ENCODE results near the gene ZNF525. TPM values are rescaled to one million over a fixed set of nuclear protein-coding genes. Genes with fewer than 3 reads are reported as not detected.
"Not testable (repeated sequence)": the region's sequence is repeated elsewhere in the genome, so short reads cannot be mapped to it uniquely, and the experiment has no call there.

ZNF525 gene
- not detected for polyA plus RNA-seq (2012; ENCODE audit: insufficient read depth, insufficient read length)

DNA sequence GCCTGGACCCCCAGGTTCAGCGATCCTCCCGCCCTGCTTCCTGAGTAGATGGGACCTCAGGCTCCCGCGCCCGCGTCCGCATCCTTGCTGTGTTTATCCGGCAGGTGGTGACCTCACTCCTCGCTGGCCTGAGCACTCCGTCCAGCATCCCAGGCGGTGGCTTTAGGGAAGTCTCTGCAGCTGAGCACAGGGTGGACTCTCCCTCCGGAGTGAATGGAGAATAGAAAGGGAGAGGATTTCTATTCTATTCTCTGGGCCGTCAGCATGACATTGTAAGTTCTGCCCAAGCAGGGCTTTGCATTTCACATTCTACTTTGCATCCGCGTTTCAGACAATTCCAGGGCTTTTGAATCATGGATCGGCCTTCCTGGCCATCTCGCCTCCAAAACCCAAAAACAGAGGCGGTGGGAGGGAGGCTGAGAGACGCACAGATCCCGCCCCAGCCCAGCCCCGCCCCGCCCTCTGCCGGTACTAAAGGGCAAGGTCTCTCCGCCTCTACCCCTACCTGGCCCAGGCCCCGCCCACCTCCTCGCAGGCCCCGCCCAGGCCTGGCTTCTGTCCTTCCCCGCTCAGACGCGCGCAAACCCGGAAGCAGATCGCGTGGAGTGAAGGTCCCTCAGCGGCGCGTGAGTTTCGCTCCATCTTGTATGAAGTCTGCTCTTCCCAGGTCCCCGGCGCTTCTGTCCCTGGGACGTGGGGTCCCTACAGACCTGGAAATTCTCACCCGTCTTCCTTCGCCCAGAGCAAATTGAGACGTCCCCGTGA, at the start of gene ZNF525:
TSS of gene ZNF525 (plus strand) at position 572 of the 765 bp plus-strand sequence. CDS start 6,577 bp downstream, outside the sequence.
- peak; percentile 71 for DNase-seq (ENCODE audit: low read depth, low spot score)
- H3K4me3 ChIP-seq (ENCODE audit: low read length) = peak within 1 kb of the TSS; percentile 62

DNA sequence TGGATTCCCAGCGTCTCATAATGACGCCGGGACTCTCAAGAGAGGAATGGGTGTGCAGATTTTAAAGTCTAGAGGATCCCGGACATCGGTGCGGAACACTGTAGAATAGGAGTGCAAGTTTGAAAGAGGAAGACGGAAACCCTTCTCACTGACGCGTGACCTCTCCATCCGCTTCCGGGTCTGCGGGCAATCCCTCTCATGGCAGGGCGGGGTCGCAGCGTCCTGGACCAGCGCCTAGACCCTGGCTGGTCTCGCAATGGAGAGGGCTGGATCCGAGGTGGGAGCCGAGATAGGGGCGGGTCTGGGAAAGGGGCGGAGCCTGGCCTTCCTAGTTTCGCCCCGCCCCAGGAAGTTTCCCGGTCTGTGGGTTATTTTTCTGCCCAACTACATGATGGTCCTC, 36.5 kb upstream of the ZNF525 start:
- H3K4me3 ChIP-seq (ENCODE audit: low read length) = no peak overlapping the region

DNA sequence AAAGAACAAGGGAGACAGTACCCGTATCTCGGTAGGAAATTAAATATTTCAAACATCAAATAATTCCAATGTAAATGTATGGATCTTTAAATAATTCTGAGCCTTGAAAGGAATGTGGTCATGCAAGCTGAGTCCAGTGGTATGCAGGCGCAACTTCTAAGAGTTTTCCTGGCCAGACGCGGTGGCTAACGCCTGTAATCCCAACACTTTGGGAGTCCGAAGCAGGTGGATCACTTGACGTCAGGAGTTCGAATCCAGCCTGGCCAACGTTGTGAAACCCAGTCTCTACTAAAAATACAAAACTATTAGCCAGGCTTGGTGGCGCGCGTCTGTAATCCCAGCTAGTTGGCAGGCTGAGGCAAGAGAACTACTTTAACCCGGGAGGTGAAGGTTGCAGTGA, 33.0 kb upstream of the ZNF525 start:
- DNase-seq (ENCODE audit: low read depth, low spot score) = no peak
- no peak overlapping the region for H3K4me3 ChIP-seq (ENCODE audit: low read length)

More for the DNA sequence above, 36.5 kb upstream of the ZNF525 start:
- DNase-seq (ENCODE audit: low read depth, low spot score) = no peak

DNA sequence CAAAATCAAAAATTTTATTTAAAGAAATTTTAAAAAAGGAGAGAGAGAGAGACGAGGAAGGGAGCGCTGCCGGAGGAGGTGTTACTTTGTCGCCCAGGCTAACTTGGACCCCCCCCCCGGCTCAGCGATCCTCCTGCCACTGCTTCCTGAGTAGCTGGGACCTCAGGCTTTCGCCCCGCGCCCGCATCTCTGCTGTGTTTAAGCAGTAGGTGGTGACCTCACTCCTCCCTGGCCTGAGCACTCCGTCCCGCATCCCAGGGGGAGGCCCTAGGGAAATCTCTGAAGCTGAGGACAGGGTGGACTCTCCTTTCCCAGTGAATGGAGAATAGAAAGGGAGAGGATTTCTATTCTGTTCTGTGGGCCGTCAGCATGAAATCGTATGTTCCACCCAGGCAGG, 32.4 kb upstream of the ZNF525 start:
- no peak for DNase-seq (ENCODE audit: low read depth, low spot score)
- peak overlapping the region; percentile 77 for H3K4me3 ChIP-seq (ENCODE audit: low read length)

DNA sequence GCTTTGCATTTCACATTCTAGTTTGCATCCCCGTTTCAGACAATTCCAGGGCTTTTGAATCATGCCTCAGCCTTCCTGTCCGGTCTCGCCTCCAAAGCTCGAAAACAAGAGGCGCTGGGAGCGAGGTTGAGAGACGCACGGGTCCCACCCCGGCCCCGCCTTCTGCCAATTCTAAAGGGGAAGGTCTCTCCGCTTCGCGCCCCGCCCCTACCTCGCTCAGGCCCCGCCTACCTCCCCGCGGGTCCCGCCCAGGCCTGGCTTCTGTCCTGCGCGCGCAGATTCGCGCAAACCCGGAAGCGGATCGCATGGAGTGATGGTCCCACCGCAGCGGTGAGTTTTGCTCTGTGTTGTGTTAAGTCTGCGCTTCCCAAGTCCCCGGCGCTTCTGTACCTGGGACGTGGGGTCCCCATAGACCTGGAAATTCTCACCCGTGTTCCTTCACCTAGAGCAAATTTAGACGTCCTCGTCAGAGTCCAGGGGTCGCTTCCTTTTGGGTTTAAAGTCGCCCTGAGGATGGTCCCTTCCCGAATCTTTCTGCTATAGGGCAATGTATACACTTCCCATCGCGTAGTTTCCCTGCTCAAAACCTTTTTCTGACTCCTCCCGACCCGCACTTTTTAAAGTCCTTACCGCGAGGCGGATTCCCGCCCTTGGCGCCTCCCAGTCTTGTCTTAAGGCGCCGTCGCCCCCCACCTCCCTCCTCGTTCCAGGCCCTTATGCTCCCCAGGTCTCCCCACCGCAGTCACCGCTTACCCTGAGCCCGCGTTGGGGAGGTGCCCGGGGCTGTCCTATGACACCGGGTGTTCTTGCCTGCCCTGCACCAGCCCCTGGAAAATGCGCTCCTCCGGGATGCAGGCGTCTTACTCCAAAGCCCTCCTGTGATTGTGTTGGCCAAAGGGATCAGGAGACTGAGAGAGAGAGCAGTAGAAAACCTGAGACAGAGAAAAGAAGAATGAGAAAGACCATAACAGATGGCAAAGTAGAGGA, 31.7 kb upstream of the ZNF525 start, which contains the start of gene ZNF845:
TSS of gene ZNF845 (plus strand) at position 287 of the 987 bp plus-strand sequence. CDS start 7,559 bp downstream, outside the sequence.
- peak; percentile 64 for DNase-seq (ENCODE audit: low read depth, low spot score)
- H3K4me3 ChIP-seq (ENCODE audit: low read length) = peak within 1 kb of the TSS; percentile 77

DNA sequence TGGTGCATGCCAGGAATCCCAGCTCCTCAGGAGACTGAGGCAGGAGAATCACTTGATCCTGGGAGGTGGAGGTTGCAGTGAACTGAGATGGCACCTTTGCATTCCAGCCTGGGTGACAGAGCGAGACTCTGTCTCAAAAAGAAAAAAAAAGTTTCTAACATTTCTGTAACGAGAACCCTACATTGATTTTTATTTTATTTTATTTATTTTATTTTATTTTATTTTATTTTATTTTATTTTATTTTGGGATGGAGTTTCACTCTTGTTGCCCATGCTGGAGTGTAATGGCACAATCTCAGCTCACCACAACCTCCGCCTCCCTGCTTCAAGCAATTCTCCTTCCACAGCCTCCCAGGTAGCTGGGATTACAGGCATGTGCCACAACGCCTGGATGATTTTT, 21.1 kb upstream of the ZNF525 start:
- not testable (repeated sequence) for DNase-seq (ENCODE audit: low read depth, low spot score); H3K4me3 ChIP-seq (ENCODE audit: low read length)

DNA sequence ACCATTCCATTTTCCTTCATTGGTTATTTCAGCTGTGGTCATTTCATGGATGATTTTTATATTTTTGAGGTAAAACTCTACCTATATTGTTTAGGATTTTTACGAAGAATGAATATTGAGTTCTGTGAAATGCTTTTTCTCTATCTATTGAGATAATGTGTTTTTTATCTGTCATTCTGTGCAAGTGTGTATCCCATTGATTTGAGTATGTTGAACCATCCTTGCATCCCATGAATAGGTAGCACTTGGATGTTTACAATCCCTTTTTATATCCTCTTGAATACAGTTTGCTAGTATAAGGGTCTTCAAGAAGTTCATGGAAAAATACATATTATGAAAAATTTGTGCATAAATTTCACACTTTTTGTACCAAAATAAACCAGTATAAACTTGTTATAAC, 9.8 kb upstream of the ZNF525 start:
- DNase-seq (ENCODE audit: low read depth, low spot score) = no peak
- H3K4me3 ChIP-seq (ENCODE audit: low read length) = no peak overlapping the region

DNA sequence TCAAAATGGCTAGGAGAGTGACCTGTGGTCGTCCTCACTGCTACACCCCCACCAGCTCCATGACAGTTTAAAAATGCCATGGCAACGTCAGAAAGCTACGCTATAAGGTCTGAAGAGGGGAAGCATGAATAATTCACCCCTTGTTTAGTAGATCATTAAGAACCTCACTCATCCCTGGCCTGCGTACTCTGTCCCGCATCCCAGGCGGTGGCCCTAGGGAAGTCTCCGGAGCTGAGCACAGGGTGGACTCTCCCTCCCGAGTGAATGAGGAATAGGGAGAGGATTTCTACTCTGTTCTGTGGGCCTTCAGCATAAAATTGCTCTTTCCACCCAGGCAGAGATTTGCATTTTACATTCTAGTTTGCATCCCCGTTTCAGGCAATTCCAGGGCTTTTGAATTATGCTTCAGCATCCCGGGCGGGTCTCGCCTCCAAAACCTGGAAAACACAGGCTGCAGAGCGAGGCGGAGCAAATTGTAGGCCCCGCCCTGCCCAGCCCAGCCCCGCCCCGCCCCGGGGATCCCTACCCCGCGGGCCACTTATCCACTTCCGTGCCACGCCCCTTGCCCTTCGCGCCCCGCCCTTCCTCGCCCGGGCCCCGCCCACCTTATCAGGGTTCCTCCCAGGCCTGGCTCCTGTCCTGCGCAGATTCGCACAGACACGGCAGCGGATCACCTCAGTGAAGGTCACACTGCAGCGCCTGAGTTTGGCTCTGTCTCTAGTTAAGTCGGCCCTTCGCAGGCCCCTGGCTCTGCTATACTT, 7.5 kb upstream of the ZNF525 start:
- H3K4me3 ChIP-seq (ENCODE audit: low read length) = no peak overlapping the region
- DNase-seq (ENCODE audit: low read depth, low spot score) = no peak

DNA sequence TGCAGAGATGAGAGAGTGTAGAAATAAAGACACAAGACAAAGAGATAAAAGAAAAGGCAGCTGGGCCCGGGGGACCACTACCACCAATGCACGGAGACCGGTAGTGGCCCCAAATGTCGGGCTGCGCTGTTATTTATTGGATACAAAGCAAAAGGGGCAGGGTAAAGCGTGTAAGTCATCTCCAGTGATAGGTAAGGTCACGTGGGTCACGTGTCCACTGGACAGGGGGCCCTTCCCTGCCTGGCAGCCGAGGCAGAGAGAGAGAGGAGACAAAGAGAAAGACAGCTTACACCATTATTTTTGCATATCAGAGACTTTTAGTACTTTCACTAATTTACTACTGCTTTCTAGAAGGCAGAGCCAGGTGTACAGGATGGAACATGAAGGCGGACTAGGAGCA, 5.4 kb upstream of the ZNF525 start:
- not testable (repeated sequence) for H3K4me3 ChIP-seq (ENCODE audit: low read length); DNase-seq (ENCODE audit: low read depth, low spot score)

DNA sequence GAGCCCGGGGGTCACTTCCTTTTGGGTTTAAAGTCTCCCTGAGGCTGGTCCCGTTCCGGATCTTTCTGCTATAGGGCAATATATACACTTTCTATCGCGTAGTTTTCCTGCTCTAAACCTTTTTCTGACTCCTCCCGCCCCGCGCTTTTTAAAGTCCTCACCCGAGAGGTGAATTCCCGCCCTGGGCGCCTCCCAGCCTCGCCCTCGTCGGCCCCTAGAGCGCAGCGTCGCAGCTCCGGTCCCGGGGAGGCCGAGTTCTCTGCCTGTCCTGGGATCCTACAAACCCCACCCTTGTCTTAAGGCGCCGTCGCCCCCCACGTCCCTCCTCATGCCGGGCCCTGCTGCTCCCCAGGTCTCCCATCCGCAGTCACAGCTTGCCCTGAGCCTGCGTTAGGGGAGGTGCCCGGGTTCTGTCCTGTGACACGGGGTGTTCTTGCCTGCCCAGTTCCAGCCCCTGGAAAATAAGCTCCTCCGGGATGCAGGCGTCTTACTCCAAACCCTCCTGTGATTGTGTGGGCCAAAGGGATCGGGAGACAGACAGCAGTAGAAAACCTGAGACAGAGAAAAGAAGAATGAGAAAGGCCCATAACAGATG, 491 bp downstream of the ZNF525 start:
- peak overlapping the region; percentile 62 for H3K4me3 ChIP-seq (ENCODE audit: low read length)
- no peak for DNase-seq (ENCODE audit: low read depth, low spot score)

DNA sequence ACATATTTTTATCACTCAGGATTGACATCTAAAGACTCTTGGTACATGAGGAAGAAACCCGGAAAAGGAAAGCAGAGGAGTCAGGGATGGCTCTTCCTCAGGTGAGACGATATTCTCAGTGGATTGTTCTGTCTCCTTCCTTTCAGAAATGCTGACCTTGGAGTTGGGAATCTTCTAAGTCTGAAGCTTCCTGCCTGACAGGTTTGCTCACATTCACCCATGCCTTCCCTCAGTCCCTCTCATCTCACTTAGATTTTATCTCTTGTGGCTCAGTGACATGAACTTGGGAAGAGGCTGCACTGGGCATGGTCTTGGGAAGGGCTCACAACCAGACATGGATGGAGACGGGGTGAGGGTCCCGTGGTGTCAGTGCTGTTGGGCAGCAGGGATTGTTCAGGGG, 6.7 kb downstream of the ZNF525 start:
- no peak for DNase-seq (ENCODE audit: low read depth, low spot score)
- no peak overlapping the region for H3K4me3 ChIP-seq (ENCODE audit: low read length)

DNA sequence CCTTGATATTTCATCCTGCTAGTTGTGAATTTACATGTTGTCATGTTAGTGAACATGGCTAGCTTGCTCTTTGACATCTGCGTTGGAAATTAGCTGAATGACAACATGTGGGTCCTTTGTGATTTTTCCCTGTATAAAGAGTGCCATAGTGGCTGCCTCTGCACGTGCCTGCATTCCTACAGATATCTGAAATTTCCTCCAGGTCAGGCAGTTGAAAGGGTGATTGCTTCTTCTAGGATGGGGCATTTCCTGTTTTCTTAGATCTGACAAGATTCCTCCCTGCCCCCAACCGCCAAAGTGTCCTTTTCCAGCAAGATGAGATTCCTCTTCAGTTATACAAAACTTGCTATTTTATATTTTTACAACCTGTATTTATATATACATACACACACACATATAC, 8.8 kb downstream of the ZNF525 start:
- H3K4me3 ChIP-seq (ENCODE audit: low read length) = no peak overlapping the region
- no peak for DNase-seq (ENCODE audit: low read depth, low spot score)

DNA sequence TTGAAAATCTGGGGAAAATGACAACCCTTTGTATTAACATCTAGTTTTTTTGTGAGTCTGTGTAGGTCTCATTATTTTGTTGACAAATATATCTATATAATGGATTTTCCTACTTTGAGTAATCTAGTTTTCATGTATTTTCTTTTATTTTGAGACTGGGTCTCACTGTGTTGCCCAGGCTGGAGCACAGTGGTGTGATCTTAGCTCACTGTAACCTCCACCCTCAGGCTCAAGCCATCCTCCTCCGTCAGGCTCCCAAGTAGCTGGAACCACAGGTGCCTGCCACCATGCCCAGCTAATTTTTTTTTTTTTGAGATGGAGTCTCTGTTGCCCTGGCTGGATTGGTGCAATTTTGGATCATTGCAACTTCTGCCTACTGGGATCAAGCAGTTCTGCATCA, 9.2 kb downstream of the ZNF525 start:
- no peak for DNase-seq (ENCODE audit: low read depth, low spot score)
- no peak overlapping the region for H3K4me3 ChIP-seq (ENCODE audit: low read length)

DNA sequence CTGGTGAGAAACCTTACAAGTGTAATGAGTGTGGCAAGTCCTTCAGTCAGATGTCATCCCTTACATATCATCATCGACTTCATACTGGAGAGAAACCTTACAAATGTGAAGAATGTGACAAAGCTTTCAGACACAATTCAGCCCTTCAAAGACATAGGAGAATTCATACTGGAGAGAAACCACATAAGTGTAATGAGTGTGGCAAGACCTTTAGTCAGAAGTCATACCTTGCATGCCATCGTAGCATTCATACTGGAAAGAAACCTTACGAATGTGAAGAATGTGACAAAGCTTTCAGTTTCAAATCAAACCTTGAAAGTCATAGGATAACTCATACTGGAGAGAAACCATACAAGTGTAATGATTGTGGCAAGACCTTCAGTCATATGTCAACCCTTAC, 15.9 kb downstream of the ZNF525 start:
- H3K4me3 ChIP-seq (ENCODE audit: low read length) = no peak overlapping the region
- DNase-seq (ENCODE audit: low read depth, low spot score) = no peak

DNA sequence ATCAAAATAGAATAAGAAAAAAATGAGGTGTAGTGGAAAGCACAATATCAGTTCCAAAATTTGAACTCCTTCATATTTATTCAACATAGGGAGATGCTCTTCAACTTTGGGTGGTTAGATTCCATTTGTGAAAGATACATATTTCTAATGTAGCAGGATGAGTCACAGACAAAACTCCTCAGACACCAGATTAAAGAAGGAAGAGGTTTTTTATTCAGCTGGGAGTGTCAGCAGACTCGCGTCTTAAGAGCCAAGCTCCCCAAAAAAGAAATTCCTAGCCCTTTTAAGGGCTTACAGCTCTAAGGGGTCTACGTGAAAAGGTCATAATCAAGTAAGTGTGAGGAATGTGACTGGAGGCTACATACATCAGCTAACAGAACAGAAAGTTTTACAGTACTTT, 22.7 kb downstream of the ZNF525 start:
- DNase-seq (ENCODE audit: low read depth, low spot score) = no peak
- no peak overlapping the region for H3K4me3 ChIP-seq (ENCODE audit: low read length)

DNA sequence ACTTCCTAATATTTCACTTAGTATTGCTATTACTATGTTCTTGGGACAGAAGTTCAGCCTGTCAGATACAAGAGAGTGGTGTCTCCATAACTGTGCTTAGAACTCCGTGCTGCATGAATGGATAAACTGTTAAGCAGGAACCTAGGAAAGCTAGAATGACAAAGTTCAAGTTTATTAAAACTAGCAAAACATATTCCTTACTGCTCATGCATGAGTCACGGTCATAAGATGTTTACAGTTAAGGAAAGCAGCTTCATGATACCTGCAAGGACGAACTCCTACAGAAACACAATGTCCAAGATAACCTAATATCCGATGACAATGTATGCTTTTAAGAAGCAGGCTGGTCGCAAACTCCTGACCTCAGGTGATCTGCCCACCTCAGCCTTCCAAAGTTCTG, 23.4 kb downstream of the ZNF525 start:
- H3K4me3 ChIP-seq (ENCODE audit: low read length) = no peak overlapping the region
- no peak for DNase-seq (ENCODE audit: low read depth, low spot score)

DNA sequence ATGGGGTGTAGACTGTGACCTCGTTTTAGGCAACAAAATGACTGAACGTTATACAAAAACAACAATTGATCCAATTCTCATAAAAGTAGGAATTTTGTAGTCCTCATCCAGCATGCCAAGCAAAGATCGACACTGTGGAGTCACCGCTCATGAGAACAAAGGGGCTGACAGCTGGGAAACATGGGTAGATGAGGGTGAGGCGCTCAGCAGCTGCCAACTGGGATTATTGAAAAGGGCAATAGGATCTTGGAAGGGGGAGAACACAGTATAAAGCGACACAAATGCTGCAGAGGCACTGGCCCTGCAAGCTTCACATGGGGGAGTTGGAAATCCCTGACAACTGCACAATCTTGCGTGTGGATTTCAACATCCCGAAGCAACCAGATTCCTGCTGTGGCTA, 24.1 kb downstream of the ZNF525 start:
- no peak for DNase-seq (ENCODE audit: low read depth, low spot score)
- H3K4me3 ChIP-seq (ENCODE audit: low read length) = no peak overlapping the region

DNA sequence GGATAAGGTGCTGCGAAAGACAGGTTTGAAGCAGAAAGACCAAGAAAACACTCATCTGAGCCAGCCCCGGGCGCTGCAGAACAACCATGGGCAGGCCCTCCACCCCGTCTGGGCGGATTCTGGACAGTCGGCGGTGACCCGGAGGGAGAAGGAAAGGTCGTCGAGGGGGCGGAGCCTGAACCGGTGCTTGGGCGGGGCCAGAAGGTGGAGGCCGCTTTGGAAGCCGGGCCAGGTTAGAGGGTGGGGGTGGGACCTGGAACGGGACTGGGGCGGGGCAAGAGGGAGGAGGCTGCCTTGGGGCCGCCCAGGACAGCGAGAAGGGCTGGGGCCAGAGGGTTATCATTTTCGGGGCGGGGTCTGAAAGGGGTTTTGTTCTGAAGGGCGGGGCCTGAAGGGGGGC, 24.5 kb downstream of the ZNF525 start:
- no peak overlapping the region for H3K4me3 ChIP-seq (ENCODE audit: low read length)
- DNase-seq (ENCODE audit: low read depth, low spot score) = no peak

DNA sequence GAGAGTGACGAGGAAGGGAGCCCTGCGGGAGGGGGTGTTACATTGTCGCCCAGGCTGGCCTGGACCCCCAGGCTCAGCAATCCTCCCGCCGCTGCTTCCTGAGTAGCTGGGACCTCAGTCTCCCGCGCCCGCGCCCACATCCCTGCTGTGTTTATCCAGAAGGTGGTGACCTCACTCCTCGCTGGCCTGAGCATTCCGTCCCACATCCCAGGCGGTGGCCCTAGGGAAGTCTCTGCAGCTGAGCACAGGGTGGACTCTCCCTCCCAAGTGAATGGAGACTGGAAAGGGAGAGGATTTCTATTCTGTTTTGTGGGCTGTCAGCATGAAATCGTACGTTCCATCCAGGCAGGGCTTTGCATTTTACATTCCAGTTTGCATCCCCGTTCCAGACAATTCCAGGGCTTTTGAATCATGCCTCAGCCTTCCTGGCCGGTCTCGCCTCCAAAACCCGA, 29.0 kb downstream of the ZNF525 start:
- H3K4me3 ChIP-seq (ENCODE audit: low read length) = peak overlapping the region; percentile 80
- no peak for DNase-seq (ENCODE audit: low read depth, low spot score)

Measured in Jurkat, Clone E6-1 (cell line).